Choroid plexus epithelial cell (primary cell): Measurements from ENCODE around the gene LYAR.

Source experiments
- DNase-seq: peaks from one replicate; pipeline ENCODE4 v3.0.0-alpha.2; 2010; ENCODE audit warnings: low read depth
- H3K4me3 ChIP-seq: 2 replicates; pipeline ENCODE4 v1.5.1; 2011; ENCODE audit warnings: low read depth, mild to moderate bottlenecking, control low read depth, low read length, moderate library complexity
- CTCF ChIP-seq: conservative IDR thresholded peaks from 2 replicates; pipeline ENCODE4 v1.5.1; 2011; ENCODE audit warnings: low read depth, mild to moderate bottlenecking, control low read depth, inconsistent platforms, low read length, moderate library complexity

The LYAR gene

GRCh38 chr4:4332529-4332928 is 42.6 kb upstream of the LYAR start:
- DNase-seq: no peak
- no peak overlapping the region for H3K4me3 ChIP-seq
- TF ChIP-seq CTCF: no peak

- no peak overlapping the region for H3K4me3 ChIP-seq
- no peak for DNase-seq
- TF ChIP-seq CTCF: no peak
Measured at GRCh38 chr4:4330794-4331193, 40.8 kb upstream of the LYAR start.

GRCh38 chr4:4329496-4329895 is 39.5 kb upstream of the LYAR start:
- no peak for TF ChIP-seq CTCF
- no peak overlapping the region for H3K4me3 ChIP-seq
- DNase-seq: no peak

GRCh38 chr4:4328840-4329239 is 38.9 kb upstream of the LYAR start:
- no peak for TF ChIP-seq CTCF
- H3K4me3 ChIP-seq: no peak overlapping the region
- no peak for DNase-seq

GRCh38 chr4:4328206-4328605 is 38.3 kb upstream of the LYAR start:
- H3K4me3 ChIP-seq: no peak overlapping the region
- TF ChIP-seq CTCF: no peak
- no peak for DNase-seq

- no peak overlapping the region for H3K4me3 ChIP-seq
- peak; percentile 41 for DNase-seq
- TF ChIP-seq CTCF: peak; percentile 62
Measured at GRCh38 chr4:4327652-4328121, 37.7 kb upstream of the LYAR start.

- no peak for TF ChIP-seq CTCF
- DNase-seq: no peak
- H3K4me3 ChIP-seq: no peak overlapping the region
Measured at GRCh38 chr4:4326166-4326565, 36.2 kb upstream of the LYAR start.
